Measurements from ENCODE around the gene TSKU. TPM values are rescaled to one million over a fixed set of nuclear protein-coding genes. Genes with fewer than 3 reads are reported as not detected.
"Not testable (repeated sequence)": the region's sequence is repeated elsewhere in the genome, so short reads cannot be mapped to it uniquely, and the experiment has no call there.

TSKU gene
- total RNA-seq, 6 experiments from 2014 or later, result 8.3 to 11.0 (median 10.1) TPM

GRCh38 chr11:76810151-76810853 lies 27.1 kb downstream of the TSKU start:
- H3K27ac Mint-ChIP-seq, result no peak overlapping the region

GRCh38 chr11:76811259-76811658 lies 28.1 kb downstream of the TSKU start:
- Mint-ChIP-seq H3K4me1 (ENCODE audit: low read depth) (peaks cover 20% of the 10 kb centered on the region), H3K27me3 (ENCODE audit: insufficient read depth) (peaks cover 7% of the 10 kb centered on the region), H3K36me3 (ENCODE audit: low read depth) (peaks cover 12% of the 10 kb centered on the region), H3K27ac (no peak overlapping the region), H3K4me3 (no peak overlapping the region), H3K9me3 (peaks cover 27% of the 10 kb centered on the region)
- no peak for TF ChIP-seq CTCF (IDR thresholded peaks at IDR 0.05)
- no peak for DNase-seq

More at GRCh38 chr11:76810151-76810853, 27.1 kb downstream of the TSKU start:
- peak; percentile 34 for DNase-seq
- Mint-ChIP-seq H3K4me3 (no peak overlapping the region), H3K4me1 (ENCODE audit: low read depth) (peaks cover 24% of the 10 kb centered on the region), H3K9me3 (peaks cover 17% of the 10 kb centered on the region), H3K36me3 (ENCODE audit: low read depth) (peaks cover 2% of the 10 kb centered on the region), H3K27me3 (ENCODE audit: insufficient read depth) (peaks cover 3% of the 10 kb centered on the region; the same call in 1 of the 2 replicates)
- TF ChIP-seq CTCF (IDR thresholded peaks at IDR 0.05), result peak; percentile 83

GRCh38 chr11:76814414-76814813 lies 31.3 kb downstream of the TSKU start:
- Mint-ChIP-seq H3K36me3 (ENCODE audit: low read depth) (peaks cover 16% of the 10 kb centered on the region), H3K4me1 (ENCODE audit: low read depth) (peaks cover 8% of the 10 kb centered on the region), H3K9me3 (peaks cover 34% of the 10 kb centered on the region), H3K27me3 (ENCODE audit: insufficient read depth) (peaks cover 3% of the 10 kb centered on the region), H3K4me3 (no peak overlapping the region), H3K27ac (no peak overlapping the region)
- TF ChIP-seq CTCF (IDR thresholded peaks at IDR 0.05), result no peak
- no peak for DNase-seq

- not testable (repeated sequence) for H3K27me3 Mint-ChIP-seq (ENCODE audit: insufficient read depth)
Measured at GRCh38 chr11:76815678-76816077, 32.5 kb downstream of the TSKU start.

GRCh38 chr11:76820184-76820566 lies 37.0 kb downstream of the TSKU start:
- DNase-seq, result no peak
- H3K27ac Mint-ChIP-seq, result no peak overlapping the region
- H3K27me3 Mint-ChIP-seq (ENCODE audit: insufficient read depth), result peaks cover 3% of the 10 kb centered on the region
- H3K36me3 Mint-ChIP-seq (ENCODE audit: low read depth), result peaks cover 19% of the 10 kb centered on the region
- H3K4me1 Mint-ChIP-seq (ENCODE audit: low read depth), result peaks cover 33% of the 10 kb centered on the region
- no peak overlapping the region for H3K4me3 Mint-ChIP-seq
- TF ChIP-seq CTCF (IDR thresholded peaks at IDR 0.05), result no peak
- peaks cover 18% of the 10 kb centered on the region for H3K9me3 Mint-ChIP-seq

More at GRCh38 chr11:76815678-76816077, 32.5 kb downstream of the TSKU start:
- not testable (repeated sequence) for DNase-seq; H3K27ac Mint-ChIP-seq; H3K4me1 Mint-ChIP-seq (ENCODE audit: low read depth); H3K4me3 Mint-ChIP-seq
- Mint-ChIP-seq H3K9me3 (peaks cover 34% of the 10 kb centered on the region), H3K36me3 (ENCODE audit: low read depth) (peaks cover 16% of the 10 kb centered on the region)

GRCh38 chr11:76821396-76821795 lies 38.2 kb downstream of the TSKU start:
- not testable (repeated sequence) for H3K36me3 Mint-ChIP-seq (ENCODE audit: low read depth)

More at GRCh38 chr11:76821396-76821795, 38.2 kb downstream of the TSKU start:
- not testable (repeated sequence) for H3K27me3 Mint-ChIP-seq (ENCODE audit: insufficient read depth); H3K27ac Mint-ChIP-seq; DNase-seq; H3K4me3 Mint-ChIP-seq; H3K9me3 Mint-ChIP-seq
- peaks cover 42% of the 10 kb centered on the region for H3K4me1 Mint-ChIP-seq (ENCODE audit: low read depth)

Data from HFFc6 (cell line).